HG03103 (cell line): ENCODE measurements around the gene NCKAP5L.
"Not testable (repeated sequence)": the region's sequence is repeated elsewhere in the genome, so short reads cannot be mapped to it uniquely, and the experiment has no call there.

ENCODE experiments used
- ATAC-seq: cut with Tn5 transposase; IDR thresholded peaks from one replicate; pipeline ENCODE4 v1.9.1; 2021; ENCODE audit warnings: low read depth; ENCODE audit not compliant: unreplicated experiment

Gene NCKAP5L

GRCh38 chr12:49787672-49788071 lies 40.5 kb downstream of the NCKAP5L start:
- ATAC-seq = no peak

DNA sequence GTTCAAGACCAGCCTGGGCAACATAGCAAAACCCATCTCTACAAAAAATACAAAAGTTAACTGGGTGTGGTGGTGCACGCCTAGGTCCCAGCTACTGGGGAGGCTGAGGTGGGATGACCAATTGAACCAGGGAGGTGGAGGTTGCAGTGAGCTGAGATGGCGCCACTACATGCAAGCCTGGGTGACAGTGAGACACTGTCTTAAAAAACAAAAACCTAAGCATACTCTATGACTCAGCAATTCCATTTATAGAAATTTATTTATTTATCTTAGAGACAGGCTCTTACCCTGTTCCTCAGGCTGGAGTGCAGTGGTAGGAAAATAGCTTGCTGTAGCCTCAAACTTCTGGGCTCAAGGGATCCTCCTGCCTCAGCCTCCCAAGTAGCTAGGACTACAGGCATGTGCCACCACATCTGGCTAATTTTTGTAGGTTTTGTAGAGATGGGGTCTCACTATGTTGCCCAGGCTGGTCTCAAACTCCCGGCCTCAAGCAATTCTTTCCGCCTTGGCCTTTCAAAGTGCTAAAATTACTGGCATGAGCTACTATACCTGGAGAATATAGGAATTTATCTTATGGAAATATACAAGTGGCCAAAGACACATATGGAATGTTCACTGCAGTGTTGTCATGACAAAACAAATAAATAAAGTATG lies 43.3 kb downstream of the NCKAP5L start:
- ATAC-seq = no peak

GRCh38 chr12:49783917-49784676 lies 44.1 kb downstream of the NCKAP5L start:
- no peak for ATAC-seq

DNA sequence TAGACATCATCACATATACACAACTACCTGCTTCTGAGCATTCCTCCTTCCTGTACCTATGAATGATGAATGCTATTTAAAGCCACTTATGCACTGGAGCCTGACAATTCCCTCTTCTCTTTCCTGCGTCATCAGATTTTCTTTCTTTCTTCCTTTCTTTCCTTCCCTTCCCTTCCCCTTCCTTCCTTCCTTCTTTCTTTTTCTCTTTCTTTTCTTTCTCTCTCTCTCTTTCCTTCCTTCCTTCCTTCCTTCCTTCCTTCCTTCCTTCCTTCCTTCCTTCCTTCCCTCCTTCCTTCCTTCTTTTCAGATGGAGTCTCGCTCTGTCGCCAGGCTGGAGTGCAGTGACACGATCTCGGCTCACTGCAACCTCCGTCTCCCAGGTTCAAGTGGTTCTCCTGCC lies 47.3 kb downstream of the NCKAP5L start:
- ATAC-seq = not testable (repeated sequence)

GRCh38 chr12:49779581-49779980 lies 48.6 kb downstream of the NCKAP5L start:
- ATAC-seq = no peak

DNA sequence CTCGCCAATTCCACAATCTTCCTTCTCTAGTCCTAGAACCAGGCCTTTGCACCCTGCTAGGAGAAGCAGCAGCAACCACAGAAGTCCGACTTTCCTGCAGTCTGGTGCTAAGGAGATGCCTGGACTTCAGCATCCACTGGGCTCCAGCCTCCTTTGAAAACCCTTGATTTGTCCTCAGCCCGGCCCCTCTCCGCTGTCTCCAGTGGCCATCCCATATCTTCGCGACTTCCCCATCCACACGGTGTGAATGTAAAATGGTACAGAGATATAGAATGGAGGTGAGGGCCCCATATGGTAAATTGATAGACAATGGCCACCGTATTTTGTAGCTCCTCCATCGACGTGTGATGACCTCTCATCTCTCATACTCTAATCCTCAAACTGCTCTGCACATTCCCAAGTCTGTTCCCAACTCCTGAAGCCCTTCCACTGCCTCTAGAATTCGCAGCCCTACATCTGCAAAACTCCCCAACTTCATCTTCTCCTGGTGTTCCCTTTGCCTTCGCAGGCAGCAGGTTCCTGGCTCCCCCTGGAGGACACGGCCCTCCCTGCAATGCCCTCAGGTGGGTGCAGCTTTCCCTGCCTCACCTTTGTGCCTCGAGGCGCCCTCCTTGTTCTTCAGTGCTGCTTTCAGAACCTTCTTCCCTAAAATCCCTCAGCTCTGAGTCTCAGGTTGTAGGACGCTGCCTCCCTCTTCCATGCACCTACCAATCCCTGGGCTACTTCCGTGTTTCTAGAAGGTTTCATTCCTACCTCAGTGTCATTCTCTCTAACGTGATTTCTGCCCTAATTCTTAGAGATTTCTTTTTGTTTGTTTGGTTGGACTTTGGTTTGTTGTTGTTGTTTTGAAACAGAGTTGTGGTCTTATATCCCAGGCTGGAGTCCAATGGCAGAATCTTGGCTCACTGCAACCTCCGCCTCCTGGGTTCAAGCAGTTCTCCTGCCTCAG lies 50.1 kb downstream of the NCKAP5L start:
- ATAC-seq = no peak

GRCh38 chr12:49777341-49777740 lies 50.9 kb downstream of the NCKAP5L start:
- no peak for ATAC-seq

- ATAC-seq = no peak
Observed at GRCh38 chr12:49776858-49777257, 51.4 kb downstream of the NCKAP5L start.

DNA sequence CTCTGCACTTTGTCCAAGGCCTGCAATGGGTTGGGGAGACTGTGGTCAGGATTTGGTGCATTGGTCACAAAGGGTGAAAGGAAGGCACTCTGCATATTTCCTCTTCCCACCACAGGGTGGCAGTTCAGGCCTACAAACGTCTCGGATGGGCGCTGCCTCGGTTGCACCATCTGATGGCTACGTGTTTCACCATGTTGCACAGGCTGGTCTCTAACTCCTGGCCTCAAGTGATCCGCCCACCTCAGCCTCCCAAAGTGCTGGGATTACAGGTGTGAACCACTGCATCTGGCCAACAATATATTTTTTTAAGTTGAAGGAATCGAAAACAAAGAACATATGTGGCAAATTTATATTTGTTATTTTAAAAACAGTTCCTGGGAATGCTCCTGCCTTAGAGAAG lies 51.8 kb downstream of the NCKAP5L start:
- ATAC-seq = no peak

DNA sequence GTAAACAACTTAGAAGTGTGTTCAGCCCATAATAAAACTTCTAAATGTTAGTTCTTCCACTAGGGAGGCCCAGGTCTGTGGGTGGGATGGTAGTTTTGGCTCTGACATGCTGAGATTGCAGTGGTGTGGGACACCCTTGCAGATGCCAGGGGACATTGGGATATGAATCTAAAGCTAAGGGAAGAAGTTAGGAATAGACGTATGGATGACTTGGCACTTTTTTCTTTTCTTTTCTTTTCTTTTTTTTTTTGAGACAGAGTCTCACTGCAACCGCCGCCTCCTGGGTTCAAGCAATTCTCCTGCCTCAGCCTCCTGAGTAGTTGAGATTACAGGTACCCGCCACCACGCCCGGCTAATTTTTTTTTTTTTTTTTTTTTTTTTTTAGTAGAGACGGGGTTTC lies 55.1 kb downstream of the NCKAP5L start:
- ATAC-seq = not testable (repeated sequence)

DNA sequence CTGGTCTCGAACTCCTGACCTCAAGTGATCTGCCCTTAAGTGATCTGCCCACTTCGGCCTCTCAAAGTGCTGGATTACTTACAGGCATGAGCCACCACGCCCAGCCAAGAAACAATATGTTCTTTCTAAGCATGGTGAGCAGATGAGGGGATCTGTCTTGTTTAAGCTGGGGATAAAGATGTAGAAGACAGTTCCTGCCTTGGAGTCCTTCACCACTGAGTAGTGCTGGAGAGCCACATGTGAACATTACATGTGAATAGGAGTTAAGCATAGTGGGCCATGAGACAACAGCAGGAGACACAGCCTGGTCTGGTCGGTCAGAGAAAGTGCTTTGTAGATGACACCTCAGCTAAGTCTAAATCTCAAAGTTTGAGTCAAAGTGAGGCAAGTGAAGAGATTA lies 60.9 kb downstream of the NCKAP5L start:
- no peak for ATAC-seq

GRCh38 chr12:49766115-49766455 lies 62.1 kb downstream of the NCKAP5L start:
- ATAC-seq = no peak

GRCh38 chr12:49764126-49764525 lies 64.1 kb downstream of the NCKAP5L start:
- no peak for ATAC-seq

GRCh38 chr12:49763006-49763591 lies 65.1 kb downstream of the NCKAP5L start:
- ATAC-seq = no peak

- ATAC-seq = no peak
Observed at GRCh38 chr12:49762468-49762847, 65.8 kb downstream of the NCKAP5L start.

GRCh38 chr12:49761677-49762467 lies 66.3 kb downstream of the NCKAP5L start:
- ATAC-seq = no peak

DNA sequence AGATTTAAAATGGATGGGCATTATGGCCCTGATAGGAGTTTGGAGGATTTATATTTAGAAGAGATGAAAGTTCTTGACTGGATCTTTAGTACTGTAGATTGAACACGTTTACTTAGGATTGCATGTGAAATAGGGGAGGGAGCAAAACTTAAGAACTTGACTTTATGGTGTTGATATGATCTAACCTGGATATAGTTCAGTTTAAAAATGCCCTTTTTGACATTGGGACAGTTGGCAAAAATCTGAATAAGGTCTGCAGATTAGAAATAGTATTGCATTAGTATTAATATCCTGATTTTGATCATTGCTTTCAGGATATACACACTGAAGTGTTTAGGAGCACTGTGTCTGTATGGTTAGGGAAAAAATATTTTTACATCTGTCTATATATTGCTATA lies 77.2 kb downstream of the NCKAP5L start:
- ATAC-seq = no peak

GRCh38 chr12:49750027-49750995 lies 77.9 kb downstream of the NCKAP5L start:
- ATAC-seq = no peak

DNA sequence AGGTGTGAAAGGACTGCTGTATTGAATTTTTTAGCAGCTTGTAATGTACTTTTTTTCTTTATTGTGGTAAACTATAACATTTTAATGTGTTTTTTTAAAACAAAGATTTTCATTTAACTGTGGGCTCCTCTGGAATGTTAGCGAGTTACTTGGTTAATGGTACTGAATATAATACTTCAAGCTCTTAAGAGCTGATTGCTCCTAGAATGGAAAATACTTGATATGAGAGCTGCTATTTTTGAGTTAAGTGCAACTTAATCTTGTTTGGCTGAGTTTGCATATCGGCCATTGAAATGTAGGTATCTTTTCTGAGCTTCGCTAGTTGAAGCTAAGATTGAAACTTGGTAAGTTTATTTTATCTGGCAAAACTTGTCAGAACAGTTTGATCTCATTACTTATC lies 79.4 kb downstream of the NCKAP5L start:
- no peak for ATAC-seq
